ENCODE measurements around the gene CRY2. TPM values are rescaled to one million over a fixed set of nuclear protein-coding genes. Genes with fewer than 3 reads are reported as not detected.

CRY2 gene
- total and polyA plus RNA-seq, 2 of the 8 experiments (the other 6 are each of a cell fraction or from before 2014, with no cell fraction given), result 8.0 to 9.4 TPM

GRCh38 chr11:45817191-45817590 is 30.1 kb upstream of the CRY2 start:
- no peak for FAIRE-seq
- POLR2A ChIA-PET (ENCODE audit: partially characterized antibody), result no interaction called here
- no peak overlapping the region; a peak in 1 of 4 replicates for H3K4me2 ChIP-seq (ENCODE audit: insufficient read depth in 1 of 2, low read depth in 2 of 2, low read length in 2 of 2)
- TF ChIP-seq CBX8 (IDR thresholded peaks at IDR 0.05; ENCODE audit: borderline replicate concordance, low read depth, low read length) (no peak), E2F6 (IDR thresholded peaks at IDR 0.05) (no peak), JUN (IDR thresholded peaks at IDR 0.05; ENCODE audit: low read depth, low read length) (no peak), KDM1A (IDR thresholded peaks at IDR 0.05; ENCODE audit: borderline replicate concordance, low read length) (no peak), BRCA1 (IDR thresholded peaks at IDR 0.05; ENCODE audit: low read depth, low read length) (no peak), HDAC2 (IDR thresholded peaks at IDR 0.05; ENCODE audit: borderline replicate concordance in 1 of 2, low read depth in 2 of 2, low read length in 2 of 2) (no peak), GTF2F1 (IDR thresholded peaks at IDR 0.05; ENCODE audit: borderline replicate concordance, low read depth, low read length) (no peak), RFX5 (IDR thresholded peaks at IDR 0.05; ENCODE audit: borderline replicate concordance, low read depth, low read length) (no peak), RNF2 (IDR thresholded peaks at IDR 0.05; ENCODE audit: borderline replicate concordance, low read depth, low read length, missing control alignments, poor library complexity, severe bottlenecking) (no peak), CBX5 (IDR thresholded peaks at IDR 0.05; ENCODE audit: low read depth, low read length) (no peak), EP300 (IDR thresholded peaks at IDR 0.05; ENCODE audit: borderline replicate concordance in 1 of 2, low read depth in 2 of 2, low read length in 2 of 2) (no peak), SAP30 (IDR thresholded peaks at IDR 0.05; ENCODE audit: insufficient read depth, insufficient replicate concordance, low read length) (no peak)

More at GRCh38 chr11:45817191-45817590, 30.1 kb upstream of the CRY2 start:
- Histone ChIP-seq H2AK5ac (ENCODE audit: low read depth, low read length) (no peak overlapping the region), H3K4ac (replicated peaks; ENCODE audit: insufficient read length, low read depth, low read length) (no peak overlapping the region), H3K36me3 (ENCODE audit: control insufficient read depth in 2 of 4, insufficient read depth in 4 of 4, low read length in 3 of 4) (no peaks in the 10 kb centered on the region), H4K20me1 (replicated peaks in 1 of 2; ENCODE audit: control insufficient read depth in 1 of 2, insufficient read depth in 2 of 2, low read length in 2 of 2) (no peaks in the 10 kb centered on the region), H2AFZ (ENCODE audit: low read length) (no peak overlapping the region), H2BK5ac (ENCODE audit: low read depth, low read length) (no peak overlapping the region), H3K27ac (ENCODE audit: low read depth, low read length) (no peak overlapping the region), H2BK120ac (replicated peaks; ENCODE audit: low read depth, low read length) (no peak overlapping the region), H3K23me2 (ENCODE audit: low read depth, low read length) (no peaks in the 10 kb centered on the region), H3K56ac (replicated peaks; ENCODE audit: insufficient read length, low read depth, low read length) (no peak overlapping the region), H3K79me1 (ENCODE audit: low read depth, low read length) (no peaks in the 10 kb centered on the region), H3K14ac (ENCODE audit: insufficient read length) (no peak overlapping the region), H4K5ac (ENCODE audit: insufficient read length, low read depth, low read length) (no peak overlapping the region), H3K79me2 (ENCODE audit: control insufficient read depth in 1 of 2, insufficient read depth in 2 of 2, low read length in 2 of 2) (no peaks in the 10 kb centered on the region), H2BK20ac (ENCODE audit: low read length) (no peak overlapping the region), H3K9me3 (ENCODE audit: insufficient read depth in 2 of 2, low read depth in 1 of 2, low read length in 1 of 2) (no peaks in the 10 kb centered on the region), H4K8ac (ENCODE audit: extremely low read depth, insufficient read depth, low read length) (no peak overlapping the region), H3K27me3 (replicated peaks in 1 of 4; ENCODE audit: control insufficient read depth in 3 of 4, extremely low read depth in 1 of 4, insufficient read depth in 3 of 4, low read length in 3 of 4) (0 out of 7 replicates have a peak, but pooled peaks cover 0 to 2% (median 0%) of the 10 kb centered on the region in 4 experiments), H2BK15ac (ENCODE audit: low read length) (no peak overlapping the region), H2BK12ac (ENCODE audit: low read depth, low read length) (no peak overlapping the region), H3K18ac (ENCODE audit: extremely low read depth, low read length) (no peak overlapping the region), H3K4me1 (replicated peaks in 1 of 4; ENCODE audit: control insufficient read depth in 3 of 4, insufficient read depth in 4 of 4, low read length in 3 of 4) (peaks cover 5 to 7% (median 7%) of the 10 kb centered on the region in 4 experiments; a peak in 4 of 7 replicates), H3K4me3 (ENCODE audit: extremely low read depth in 1 of 4, insufficient read depth in 2 of 4, low read depth in 3 of 4, low read length in 4 of 4) (no peak overlapping the region), H4K91ac (replicated peaks; ENCODE audit: insufficient read length, low read length) (no peak overlapping the region), H3K9ac (replicated peaks in 1 of 4; ENCODE audit: extremely low read depth in 1 of 4, low read depth in 3 of 4, low read length in 3 of 4) (no peak overlapping the region), H3K23ac (ENCODE audit: insufficient read length) (no peak overlapping the region)
- CTCF ChIA-PET (ENCODE audit: partially characterized antibody), result interaction anchor here (0.5 to 3.7 kb wide), 8 partner anchors 11 to 518 kb away, joined by 3 to 29 read pairs (median 8); partner anchors contain the start of gene SLC35C1
- 94% methylated on average over 7 of the region's 7 CpGs; no CpG with 5 or more reads in 1 of the 2 experiments for WGBS, 2 experiments (ENCODE audit: extremely low coverage in 1 of 2, insufficient coverage in 1 of 2, insufficient read length in 1 of 2, insufficient replicate concordance in 2 of 2, low coverage in 1 of 2, low lambda C conversion rate in 2 of 2, missing lambda C conversion rate in 1 of 2)
- DNase-seq (ENCODE audit: low read depth in 1 of 2, low spot score in 2 of 2), result no peak

All from H1 (cell line).